NCI-H1105 treated with DMSO at 0.1 percent for 48 hours (cell line): ENCODE measurements around the gene U2AF1L4.
A peak's percentile ranks its signal among the peaks of the same experiment; 100 is the strongest.
"Not testable (repeated sequence)": the region's sequence is repeated elsewhere in the genome, so short reads cannot be mapped to it uniquely, and the experiment has no call there.

Source experiments
- DNase-seq: peaks from one replicate; lab custom pipeline; 2025; lab: John Stamatoyannopoulos, UW

The U2AF1L4 gene

DNA sequence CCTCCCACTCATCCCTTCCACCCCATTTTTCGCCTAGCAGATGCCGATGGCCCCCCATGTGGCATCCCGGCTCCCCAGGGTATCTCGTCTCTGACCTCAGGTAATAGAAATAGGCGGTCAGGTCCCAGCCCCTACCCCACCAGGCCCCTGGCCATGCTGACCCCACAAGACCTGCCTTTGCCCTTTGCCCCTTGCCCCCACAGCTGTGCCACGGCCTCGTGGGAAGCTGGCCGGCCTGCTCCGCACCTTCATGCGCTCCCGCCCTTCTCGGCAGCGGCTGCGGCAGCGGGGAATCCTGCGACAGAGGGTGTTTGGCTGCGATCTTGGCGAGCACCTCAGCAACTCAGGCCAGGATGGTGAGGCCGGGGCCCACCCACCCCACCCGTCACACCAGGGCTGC is 35.5 kb upstream of the U2AF1L4 start:
- DNase-seq = no peak

DNA sequence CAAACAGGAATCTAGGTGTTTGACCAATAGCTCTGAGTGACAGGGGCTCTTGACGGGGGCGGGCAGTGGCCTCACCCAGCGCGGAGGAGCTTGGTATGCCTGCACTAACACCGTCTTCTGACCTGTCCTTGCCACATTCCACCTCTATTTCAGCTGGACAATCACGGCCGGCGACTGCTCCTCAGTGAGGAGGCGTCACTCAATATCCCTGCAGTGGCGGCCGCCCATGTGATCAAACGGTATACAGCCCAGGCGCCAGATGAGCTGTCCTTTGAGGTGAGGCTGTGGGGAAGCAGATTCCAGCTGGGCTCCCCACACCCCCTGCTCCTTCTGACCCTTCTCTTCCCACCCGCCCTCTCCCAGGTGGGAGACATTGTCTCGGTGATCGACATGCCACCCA is 34.8 kb upstream of the U2AF1L4 start:
- no peak for DNase-seq

DNA sequence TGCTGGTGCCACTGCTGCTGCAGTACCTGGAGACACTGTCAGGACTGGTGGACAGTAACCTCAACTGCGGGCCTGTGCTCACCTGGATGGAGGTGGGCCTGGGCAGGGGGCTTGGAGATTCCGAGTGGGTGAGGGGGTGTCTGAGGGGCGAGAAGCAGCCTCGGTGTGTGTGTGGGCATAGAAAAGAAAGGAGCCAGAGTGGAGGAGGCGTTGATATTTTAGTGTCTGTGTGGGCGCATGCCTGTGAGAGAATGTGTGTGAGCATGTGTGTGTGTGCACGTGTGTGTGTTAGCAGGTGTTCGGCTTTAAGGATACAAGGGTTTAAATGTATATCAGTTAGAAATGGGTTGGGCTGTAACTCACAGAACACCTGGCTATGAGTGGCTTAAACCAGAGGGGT is 33.8 kb upstream of the U2AF1L4 start:
- DNase-seq = no peak

DNA sequence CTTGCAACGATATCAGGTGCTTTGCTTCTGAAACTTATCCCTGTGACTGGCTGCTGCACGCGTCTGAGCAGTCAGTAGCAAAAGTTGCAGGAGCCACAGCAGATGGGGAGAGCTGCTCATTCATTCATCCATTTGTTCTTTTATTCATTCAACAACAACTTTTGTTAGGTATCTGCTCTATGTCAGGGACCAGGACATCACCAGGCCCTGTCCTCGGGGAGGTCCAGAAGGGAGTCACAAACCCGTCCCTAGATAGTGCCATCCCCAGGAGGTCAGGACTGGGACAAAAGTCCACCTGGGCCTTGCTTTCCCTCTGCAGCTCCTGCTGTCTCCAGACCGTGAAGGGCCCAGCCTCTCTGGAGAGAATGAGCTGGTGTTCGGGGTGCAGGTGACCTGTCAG is 32.7 kb upstream of the U2AF1L4 start:
- DNase-seq = no peak

DNA sequence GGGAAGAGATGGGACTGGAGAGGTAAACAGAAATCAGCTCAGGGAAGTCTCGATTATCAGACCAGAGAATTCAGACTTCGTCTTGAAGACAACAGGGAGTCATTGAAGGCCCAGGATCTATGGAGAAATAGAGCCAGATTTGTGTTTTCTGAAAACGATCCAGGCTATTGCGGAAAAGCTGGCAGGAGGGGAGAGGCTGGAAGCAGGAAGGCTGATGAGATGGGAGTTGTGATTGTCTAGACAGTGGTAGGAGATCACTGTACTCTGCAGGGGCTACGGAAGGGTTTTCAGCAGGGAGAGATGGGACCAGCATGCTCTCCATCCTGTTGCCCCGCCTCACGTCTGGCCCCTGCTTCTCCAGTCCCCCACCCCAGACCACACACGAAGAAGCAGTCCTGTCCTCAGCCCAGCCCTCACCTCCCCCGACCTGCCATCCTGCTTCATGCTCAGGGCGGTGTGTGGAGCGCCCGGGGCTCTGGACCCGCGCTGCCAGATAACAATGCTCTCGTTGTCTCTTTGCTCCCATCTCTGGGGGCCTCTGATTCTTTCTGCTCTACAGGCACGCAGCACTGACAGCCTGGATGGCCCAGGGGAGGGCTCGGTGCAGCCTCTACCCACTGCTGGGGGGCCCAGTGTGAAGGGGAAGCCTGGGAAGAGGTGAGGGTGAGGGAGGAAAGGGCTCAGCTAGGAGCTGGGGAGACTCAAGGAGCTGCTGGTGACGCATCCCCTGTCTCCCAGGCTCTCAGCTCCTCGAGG is 32.0 kb upstream of the U2AF1L4 start:
- DNase-seq = no peak

DNA sequence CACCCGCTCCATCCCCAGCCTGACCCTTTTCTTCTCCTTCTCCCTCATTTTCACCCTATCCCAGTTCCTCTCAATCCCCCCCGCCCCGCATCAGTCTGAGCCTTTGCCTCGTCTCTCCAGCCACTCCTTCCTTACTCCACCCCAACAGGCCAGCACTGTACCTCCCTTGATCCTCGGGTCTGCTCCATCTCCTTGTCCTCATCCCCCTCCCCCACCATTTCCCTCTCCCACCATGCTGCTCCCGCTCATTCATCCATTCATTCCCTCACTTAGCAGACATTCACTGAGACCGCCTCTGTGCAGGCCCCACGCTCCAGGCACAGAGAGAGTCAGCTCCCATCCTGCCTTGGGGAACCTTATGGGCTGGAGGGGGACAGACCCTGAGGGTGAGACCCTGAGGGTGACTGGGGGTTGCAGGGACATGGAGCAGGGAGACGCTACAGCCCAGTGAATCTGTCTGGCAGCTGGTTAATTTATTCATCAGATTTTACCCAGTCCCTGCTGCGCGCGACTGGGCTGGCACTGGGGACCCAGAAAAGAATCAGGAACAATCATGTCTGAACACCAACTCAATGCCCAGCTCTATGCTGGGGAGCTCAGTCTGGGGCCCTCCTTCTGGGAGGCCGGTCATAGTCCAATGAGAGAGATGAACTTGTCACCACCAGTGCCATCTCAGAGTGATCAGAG is 31.0 kb upstream of the U2AF1L4 start:
- DNase-seq = no peak

DNA sequence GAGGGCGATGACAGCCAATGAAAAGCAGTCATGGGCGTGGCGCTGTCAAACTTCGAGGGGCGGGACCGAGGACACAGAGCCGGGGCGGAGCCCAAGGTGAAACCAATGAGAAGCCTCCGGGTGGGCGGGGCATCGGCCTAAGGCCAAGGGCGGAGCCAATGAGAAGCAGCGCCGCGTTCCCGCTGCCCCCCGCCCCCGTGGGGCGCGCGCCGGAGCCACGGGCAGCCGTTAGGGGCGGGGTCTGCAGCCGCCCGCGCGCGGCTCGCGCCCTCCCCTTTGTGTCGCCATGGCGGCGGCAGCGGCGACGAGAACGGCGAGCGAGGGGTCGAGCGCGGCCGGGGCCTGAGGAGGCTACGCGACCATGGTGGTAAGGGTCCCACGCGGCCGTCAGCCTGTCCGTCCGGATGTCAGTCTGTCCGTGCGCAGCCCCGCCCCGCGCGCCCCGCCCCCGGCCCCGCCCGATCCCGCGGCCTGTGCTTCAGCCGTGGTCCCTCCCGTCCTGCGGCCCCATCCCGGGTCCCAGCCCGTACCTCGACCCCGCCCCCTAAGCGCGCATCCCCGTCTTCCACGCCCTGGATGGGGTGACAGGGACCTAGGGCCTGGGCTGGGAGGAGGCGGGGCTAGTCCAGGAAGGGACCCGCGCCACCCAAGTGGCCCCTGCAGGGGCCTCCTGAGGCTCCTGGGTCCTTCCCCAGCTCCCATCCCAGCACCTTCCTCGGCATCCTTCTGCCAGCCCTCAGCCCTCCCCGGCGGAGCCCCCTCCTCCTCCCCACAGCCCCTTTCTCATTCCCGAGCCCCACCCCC is 30.3 kb upstream of the U2AF1L4 start, which contains the start of gene ARHGAP33:
Gene ARHGAP33, plus strand, starts transcription at position 267 of the 804 bp plus-strand sequence. Its CDS starts 95 bp downstream, at position 362.
- DNase-seq = peak; percentile 98

DNA sequence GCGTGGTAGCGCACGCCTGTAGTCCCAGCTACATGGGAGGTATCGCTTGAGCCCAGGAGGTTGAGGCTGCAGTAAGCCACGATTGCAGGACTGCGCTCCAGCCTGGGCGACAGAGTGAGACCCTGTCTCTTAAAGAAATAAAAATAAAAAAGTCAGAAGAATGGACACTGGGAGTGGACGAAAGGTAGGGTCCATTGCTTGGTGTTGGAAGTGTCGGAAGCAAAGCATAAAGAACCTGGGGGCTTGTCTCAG is 29.8 kb upstream of the U2AF1L4 start:
- no peak for DNase-seq

DNA sequence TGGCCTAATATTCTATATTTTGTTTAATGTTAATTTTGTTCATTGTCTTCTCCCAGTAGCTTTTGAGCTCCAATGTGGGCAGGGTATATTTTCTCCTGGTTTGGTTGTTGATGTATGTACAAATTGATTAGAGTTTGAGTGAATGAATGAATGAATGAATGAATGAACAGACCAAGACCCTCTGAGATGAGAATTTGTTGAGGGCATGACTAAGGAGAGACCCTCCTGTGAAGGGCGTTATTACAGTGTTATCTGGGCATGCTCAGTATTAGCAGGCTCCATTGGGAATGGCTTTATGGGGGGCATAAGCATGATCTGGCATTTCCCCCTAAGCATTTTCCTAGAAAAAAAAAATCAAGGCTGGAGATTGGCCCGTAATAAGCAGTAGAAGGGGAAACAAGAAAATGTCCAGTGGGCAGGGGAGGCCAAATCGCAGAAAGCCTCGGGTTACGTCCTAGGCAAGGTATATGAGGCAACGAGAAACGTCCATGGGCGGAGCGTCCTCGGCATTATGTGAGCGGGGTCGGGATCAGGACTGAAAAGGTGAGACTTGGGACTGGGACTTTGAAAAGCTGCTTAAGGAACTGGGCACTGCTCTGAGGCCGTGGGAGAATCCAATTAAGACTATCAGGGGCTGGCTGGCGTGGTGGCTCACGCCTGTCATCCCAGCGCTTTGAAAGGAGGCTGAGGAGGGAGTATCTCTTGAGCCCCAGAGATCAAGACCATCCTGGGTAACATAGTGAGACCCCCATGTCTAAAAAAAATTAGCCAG is 29.2 kb upstream of the U2AF1L4 start:
- peak; percentile 42 for DNase-seq

DNA sequence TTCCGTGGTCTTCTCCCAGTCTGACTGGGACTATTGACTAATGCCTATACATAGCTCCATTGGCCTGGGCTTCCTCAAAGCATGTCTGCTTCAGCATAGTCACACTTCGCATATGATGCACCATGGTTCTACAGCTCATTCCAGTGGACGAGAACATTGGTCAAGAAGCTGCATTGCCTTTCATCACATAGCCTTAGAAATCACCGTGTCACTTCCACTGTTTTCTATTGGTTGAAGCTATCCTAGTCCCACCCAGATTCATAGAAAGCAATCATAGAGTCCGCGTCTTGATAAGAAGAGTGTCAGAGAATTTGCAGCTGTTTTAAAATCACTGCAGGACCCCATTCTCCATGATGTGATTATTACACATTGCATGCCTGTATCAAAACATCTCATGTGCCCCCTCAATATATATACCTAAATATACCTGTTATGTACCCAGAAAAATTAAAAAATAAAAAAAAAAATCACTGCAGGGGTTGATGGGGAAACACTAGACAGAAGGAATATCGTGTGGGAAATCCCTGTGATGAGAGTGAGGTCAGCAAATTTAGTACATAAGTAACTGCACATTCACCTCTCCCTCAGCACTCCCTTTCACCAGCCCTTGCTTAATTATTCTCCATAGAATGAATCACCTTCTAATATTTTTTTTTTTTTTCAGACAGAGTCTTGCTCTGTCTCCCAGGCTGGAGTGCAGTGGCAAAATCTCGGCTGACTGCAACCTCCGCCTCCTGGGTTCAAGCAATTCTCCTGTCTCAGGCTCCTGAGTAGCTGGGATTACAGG is 28.0 kb upstream of the U2AF1L4 start:
- DNase-seq = no peak

DNA sequence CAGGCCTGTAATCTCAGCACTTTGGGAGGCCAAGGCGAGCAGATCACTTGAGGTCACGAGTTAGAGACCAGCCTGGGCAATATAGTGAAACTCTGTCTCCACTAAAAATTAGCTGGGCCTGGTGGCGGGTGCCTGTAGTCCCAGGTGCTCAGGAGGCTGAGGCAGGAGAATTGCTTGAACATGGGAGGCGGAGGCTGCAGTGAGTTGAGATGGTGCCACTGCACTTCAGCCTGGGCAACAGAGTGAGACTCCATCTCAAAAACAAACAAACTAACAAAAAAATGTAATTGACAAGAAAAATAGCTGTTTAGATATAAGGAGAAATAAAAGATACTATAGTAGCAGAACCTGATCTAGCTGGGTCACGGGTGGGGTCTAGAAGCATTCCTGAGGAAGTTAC is 27.1 kb upstream of the U2AF1L4 start:
- not testable (repeated sequence) for DNase-seq

DNA sequence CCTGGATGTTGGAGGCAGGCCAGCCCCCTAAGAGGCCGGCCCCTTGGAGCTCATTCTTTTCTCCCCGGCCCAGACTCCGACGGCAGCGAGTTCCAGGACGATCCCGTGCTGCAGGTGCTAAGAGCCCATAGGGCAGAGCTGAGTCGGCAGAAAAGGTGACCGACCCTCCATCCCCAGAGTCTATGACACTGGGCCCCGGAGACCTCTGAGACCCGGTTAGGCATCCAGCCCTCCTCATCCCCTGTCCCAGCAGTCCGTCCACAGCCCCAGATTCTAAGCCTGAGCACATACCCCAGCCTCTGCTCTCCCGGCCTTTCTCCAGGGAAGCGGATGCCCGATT is 22.8 kb upstream of the U2AF1L4 start:
- DNase-seq = no peak

DNA sequence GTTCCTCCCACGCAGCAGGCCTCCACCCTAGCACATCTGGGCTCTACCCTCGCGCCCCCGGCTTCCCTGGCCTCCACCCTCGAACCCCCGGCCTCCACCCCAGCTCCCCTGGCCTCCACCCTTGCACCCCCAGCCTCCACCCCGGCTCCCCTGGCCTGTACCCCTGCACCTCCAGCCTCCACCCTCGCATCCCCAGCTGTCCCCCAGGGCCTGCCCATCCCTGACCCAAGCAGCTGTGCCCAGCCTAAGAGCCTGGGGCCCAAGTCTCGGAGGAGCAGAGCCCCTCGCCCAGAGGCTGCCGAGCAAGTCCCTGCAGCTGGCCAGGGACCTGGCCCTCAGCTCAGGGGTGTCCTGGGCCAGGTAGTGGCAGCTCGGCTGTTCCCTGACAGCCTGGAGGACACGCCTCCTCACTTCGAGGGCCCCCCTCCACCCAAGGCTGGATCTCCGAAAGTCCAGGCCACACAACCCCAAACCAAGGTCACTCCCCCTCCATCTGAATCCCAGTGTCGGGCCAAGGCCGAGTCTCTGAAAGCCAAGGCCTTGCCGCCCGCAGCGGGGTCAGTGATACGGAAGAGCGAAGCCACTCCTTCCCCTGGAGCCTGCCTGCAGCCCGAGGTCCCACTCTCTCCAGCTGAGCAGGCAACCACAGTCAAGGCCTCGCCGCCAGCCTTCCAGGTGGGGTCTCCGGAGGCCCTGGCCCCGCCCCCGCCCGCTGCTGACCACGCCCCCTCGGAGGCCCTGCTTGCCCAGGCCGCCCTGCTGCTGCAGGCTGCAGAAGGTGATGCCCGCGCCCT is 22.3 kb upstream of the U2AF1L4 start:
- no peak for DNase-seq

DNA sequence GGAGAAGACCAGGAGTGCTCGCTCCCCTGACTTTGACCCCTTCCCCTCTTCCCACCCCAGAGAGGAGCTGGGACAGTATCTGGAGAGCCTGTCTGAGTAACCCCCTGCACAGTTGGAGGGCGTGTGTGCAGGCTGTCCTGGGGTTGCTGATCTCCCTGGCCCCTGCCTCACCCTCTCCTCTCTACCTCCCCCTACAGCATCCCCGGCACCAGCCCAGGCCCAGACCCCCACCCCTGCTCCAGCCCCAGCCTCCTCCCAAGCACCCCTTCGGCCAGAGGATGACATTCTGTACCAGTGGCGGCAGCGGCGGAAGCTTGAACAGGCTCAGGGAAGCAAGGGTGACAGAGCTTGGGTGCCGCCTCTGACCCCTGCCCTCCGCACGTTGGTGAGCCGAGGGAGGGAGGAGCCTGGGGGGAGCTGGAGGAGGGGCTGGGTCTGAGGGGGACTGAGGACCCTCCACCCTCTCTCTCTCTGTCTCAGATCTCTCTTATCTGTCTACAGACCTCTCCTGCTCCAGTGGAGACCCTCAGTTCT is 21.4 kb upstream of the U2AF1L4 start:
- DNase-seq = no peak

DNA sequence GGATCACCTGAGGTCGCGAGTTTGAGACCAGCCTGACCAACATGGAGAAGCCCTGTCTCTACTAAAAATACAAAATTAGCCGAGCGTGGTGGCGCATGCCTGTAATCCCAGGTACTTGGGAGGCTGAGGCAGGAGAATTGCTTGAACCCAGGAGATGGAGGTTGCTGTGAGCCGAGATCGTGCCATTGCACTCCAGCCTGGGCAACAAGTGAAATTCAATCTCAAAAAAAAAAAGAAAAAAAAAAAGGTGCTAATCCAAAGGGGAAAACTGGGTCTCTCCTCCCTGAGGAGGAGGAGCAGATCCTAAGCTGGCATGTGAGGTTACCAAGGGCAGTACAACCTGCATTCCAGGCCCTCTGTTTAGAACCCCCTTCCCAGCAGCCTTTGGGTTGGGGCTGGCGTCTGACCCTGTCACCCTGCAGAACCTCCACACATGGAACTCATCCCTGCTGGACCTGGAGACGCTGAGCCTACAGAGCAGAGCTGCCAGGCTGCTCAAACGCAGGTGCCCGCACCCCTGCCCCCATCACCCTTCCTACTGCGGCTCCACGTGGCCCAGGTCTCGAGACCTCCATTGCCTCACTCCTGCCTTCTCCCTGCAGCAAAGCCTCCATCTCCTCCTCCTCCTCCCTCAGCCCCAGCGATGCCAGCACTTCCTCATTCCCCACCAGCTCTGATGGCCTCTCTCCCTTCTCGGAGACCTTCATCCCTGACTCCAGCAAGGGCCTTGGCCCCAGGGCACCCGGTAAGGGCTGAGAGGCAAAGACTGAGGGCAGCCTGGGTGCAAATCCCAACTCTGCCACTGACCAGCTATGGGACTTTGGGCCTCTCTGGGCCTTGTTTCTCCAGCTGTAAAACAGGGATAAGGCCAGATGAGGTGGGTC is 19.5 kb upstream of the U2AF1L4 start:
- no peak for DNase-seq

DNA sequence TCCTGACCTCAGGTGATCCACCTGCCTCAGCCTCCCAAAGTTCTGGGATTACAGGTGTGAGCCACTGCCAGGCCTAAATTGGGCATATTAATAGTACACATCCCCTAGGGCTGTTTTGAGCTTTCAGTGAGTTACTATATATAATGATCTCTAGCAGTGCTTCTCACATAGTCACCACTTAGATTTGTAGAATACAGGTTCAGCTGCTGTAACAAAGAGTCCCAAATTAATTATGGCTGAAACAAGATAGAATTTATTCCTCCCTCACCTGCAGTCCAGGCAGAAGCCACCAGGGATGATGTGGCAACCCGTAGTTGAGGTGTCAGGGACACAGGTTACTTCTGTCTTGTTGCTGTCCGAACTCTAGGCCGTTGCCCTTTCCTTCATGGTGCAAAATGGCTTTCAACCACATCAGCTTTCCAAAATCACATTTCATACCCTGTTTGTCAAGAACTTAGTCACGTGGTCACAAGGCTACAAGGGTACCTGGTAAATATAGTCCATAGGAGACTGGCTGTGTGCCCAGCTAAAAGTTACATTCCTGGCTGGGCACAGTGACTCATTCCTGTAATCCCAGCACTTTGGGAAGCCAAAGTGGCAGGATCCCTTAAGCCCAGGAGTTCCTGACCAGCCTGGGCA is 15.6 kb upstream of the U2AF1L4 start:
- DNase-seq = no peak

DNA sequence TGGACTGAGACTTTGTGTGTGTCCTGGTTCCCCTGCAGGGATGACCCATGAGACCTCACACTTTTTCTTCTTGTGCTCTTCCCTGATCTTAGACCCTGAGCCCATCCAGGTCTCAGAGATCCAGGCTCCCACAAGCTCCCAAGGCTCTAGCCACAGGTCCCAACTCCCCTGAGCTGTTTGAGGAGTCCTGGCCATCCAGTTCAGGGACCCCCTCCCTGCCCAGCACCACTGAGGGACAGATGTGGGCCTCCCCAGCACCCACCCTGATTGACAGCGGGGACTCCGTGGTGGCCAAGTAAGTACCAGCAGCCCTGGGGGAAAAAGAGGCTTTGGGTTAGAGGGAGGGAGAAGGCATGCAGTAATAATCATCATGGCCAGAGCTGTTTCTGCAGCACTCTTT is 14.5 kb upstream of the U2AF1L4 start:
- no peak for DNase-seq

DNA sequence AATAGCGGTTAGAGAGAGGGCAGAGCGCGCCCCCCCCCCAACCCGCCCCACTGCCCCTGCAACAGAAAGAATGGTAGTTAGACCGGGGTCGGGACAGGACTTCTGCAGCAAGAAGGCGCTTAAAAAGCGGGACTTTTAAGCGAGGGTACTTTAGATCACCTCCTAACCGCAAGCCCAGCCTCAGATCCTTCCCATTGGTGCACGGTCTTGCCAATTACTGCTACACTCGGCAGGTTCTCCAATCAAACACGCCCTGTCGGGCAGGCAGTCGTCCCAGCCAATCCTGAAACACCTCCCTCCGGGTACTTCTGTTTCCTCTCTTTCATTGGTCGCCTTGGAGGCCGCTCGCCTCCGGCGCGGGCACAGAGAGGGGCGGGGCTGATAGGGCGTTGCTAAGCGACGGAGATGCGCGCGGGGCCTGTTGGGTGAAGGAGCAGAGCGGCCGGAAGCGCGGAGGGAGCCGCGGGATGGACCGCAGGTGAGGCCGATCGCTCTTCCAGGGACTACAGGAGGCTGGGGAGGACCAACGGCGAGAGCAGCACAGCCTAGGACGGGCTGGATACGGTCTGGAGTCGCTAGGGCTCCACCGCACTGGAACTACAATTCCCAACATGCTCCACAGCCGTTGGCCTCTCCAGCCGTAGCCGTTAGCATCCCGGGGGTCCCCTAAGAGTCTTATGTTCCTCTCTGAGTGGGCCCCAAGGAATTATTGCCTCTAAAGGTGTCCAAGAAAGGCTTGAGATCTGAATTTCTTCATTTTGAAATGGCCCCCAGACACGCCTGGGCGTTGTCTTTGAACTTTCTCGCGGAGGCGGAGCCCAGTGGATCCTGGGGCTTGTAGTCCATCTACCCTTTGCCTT is 12.8 kb upstream of the U2AF1L4 start, which contains the start of gene PROSER3:
Gene PROSER3, plus strand, starts transcription at position 428 of the 860 bp plus-strand sequence. Its CDS starts 40 bp downstream, at position 468.
- peak; percentile 99 for DNase-seq
